Activated naive CD4-positive, alpha-beta T cell treated with anti-CD3 and anti-CD28 coated beads for 36 hours (primary cell): ENCODE measurements around the gene TIPARP. TPM values are rescaled to one million over a fixed set of nuclear protein-coding genes. Genes with fewer than 3 reads are reported as not detected.

Experiments used
- total RNA-seq, 2 experiments: library from RNA; stranded (reverse); gene quantifications; one replicate each; pipeline ENCODE4 v1.2.3, GENCODE V29; 2021

The TIPARP gene
- total RNA-seq, 2 experiments from 2014 or later = 15.7 to 17.1 TPM

Other genes with a start within 250 kb of the TIPARP start
- gene SSR3, start 119.5 kb upstream of the TIPARP start, total RNA-seq = 100 to 1,000 TPM; 128 to 138 TPM
- under 1 TPM; 0.43 to 0.77 TPM for gene LEKR1, start 151.8 kb downstream of the TIPARP start, total RNA-seq